Caco-2 (cell line): ENCODE measurements around the gene CXCL16. TPM values are rescaled to one million over a fixed set of nuclear protein-coding genes. Genes with fewer than 3 reads are reported as not detected.

ENCODE experiments used
- BruUV-seq: library from RNA; stranded (reverse); fragments of 400-500 nt; replicated peaks from 2 replicates; lab custom pipeline; 2021; lab: Mats Ljungman, UMichigan
- CTCF ChIA-PET: fragments of 300-600 bp; sonication (Branson Sonifier 250); formaldehyde crosslinking; loops from one replicate; lab custom pipeline; 2022; ENCODE audit warnings: antibody characterized with exemption; lab: Charles Lee
- POLR2A ChIA-PET: fragments of 300-600 bp; sonication (Branson Sonifier 250); formaldehyde crosslinking; loops from one replicate; lab custom pipeline; 2022; ENCODE audit warnings: antibody characterized with exemption; lab: Charles Lee
- DNase-seq, 2 experiments: peaks; one replicate each; pipeline versions ENCODE4 v3.0.0 to v3.0.0-alpha.2; 2020 to 2022
- H3K27me3 ChIP-seq: replicated peaks from 2 replicates; pipeline ENCODE4 v1.6.0; 2011; ENCODE audit warnings: low read length; ENCODE audit not compliant: control insufficient read depth, insufficient read depth
- H3K36me3 ChIP-seq: 2 replicates; pipeline ENCODE4 v1.5.1; 2011; ENCODE audit warnings: low read length; ENCODE audit not compliant: control insufficient read depth, insufficient read depth
- H3K4me1 ChIP-seq: fragments of 250-450 bp; sonication (Bioruptor Pico); 2 replicates; pipeline ENCODE4 v1.5.1; 2020; ENCODE audit warnings: mild to moderate bottlenecking
- H3K4me3 ChIP-seq: 2 replicates; pipeline ENCODE4 v1.5.1; 2011; ENCODE audit warnings: low read depth, mild to moderate bottlenecking, control low read depth, low read length
- H3K9me3 ChIP-seq: fragments of 250-450 bp; sonication (Bioruptor Pico); 2 replicates; pipeline ENCODE4 v1.5.1; 2020; ENCODE audit warnings: mild to moderate bottlenecking, moderate library complexity
- H3K27ac Mint-ChIP-seq: one replicate; pipeline ENCODE4 v1.8.0; 2022; ENCODE audit warnings: mixed read lengths; ENCODE audit not compliant: unreplicated experiment
- H3K27me3 Mint-ChIP-seq: one replicate; pipeline ENCODE4 v1.8.0; 2022; ENCODE audit warnings: mixed read lengths; ENCODE audit not compliant: insufficient read depth, unreplicated experiment
- H3K36me3 Mint-ChIP-seq: one replicate; pipeline ENCODE4 v1.8.0; 2022; ENCODE audit warnings: mild to moderate bottlenecking, mixed read lengths; ENCODE audit not compliant: insufficient read depth, unreplicated experiment
- H3K4me1 Mint-ChIP-seq: one replicate; pipeline ENCODE4 v1.8.0; 2022; ENCODE audit warnings: low read depth, mixed read lengths; ENCODE audit not compliant: unreplicated experiment
- H3K4me3 Mint-ChIP-seq: one replicate; pipeline ENCODE4 v1.8.0; 2022; ENCODE audit warnings: mild to moderate bottlenecking, moderate library complexity, mixed read lengths; ENCODE audit not compliant: unreplicated experiment
- H3K9me3 Mint-ChIP-seq: one replicate; pipeline ENCODE4 v1.8.0; 2022; ENCODE audit warnings: mixed read lengths; ENCODE audit not compliant: unreplicated experiment
- intact Hi-C: fragments of 100-400 bp; cut with micrococcal nuclease; formaldehyde crosslinking; loops from one replicate; pipeline ENCODE4 v1.10.0; 2022; ENCODE audit not compliant: unreplicated experiment
- total RNA-seq: library from RNA; stranded (reverse); gene quantifications from 2 replicates; pipeline ENCODE4 v1.2.3, GENCODE V29; 2022
- TF ChIP-seq, protein P1 (sequence below), 2 experiments: fragments of 200-600 bp in 1 of 2; IDR thresholded peaks; 1 replicate in 1 of 2; 2 replicates in 1 of 2; pipeline versions ENCODE4 v1.5.1 to v1.8.0; 2011 to 2022; ENCODE audit warnings: antibody characterized with exemption in 1 of 2, control low read depth in 1 of 2, inconsistent platforms in 1 of 2, low read depth in 1 of 2, low read length in 1 of 2, mild to moderate bottlenecking in 1 of 2, moderate library complexity in 1 of 2; ENCODE audit not compliant: insufficient read depth in 1 of 2, severe bottlenecking in 1 of 2, unreplicated experiment in 1 of 2

CXCL16 gene
- total RNA-seq, 1 experiment from 2014 or later = 55.3 TPM

DNA sequence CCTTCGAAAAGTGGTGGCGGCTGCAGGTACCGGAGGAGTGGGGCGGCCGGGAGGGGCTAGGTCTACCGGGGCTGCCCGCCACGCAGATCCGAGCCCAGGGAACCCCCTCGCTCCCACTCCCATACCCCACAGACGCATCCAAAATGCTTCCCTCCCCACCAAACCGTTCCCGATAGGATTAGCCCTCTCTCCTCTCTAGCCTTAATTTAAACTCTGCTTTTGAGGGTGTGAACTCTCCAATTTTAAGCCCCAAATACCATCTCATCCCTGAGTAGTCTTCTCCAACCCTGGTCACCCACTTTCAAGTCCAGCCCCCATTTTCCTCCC, 260 bp upstream of the CXCL16 start:
- H3K4me3 Mint-ChIP-seq = peak overlapping the region; percentile 80
- H3K27ac Mint-ChIP-seq = peak overlapping the region; percentile 60
- H3K36me3 Mint-ChIP-seq = peaks cover 14% of the 10 kb centered on the region
- intact Hi-C loops = no loop called here
- ChIA-PET POLR2A (no interaction called here), CTCF (no interaction called here)
- H3K9me3 Mint-ChIP-seq = no peaks in the 10 kb centered on the region
- Histone ChIP-seq H3K36me3 (no peaks in the 10 kb centered on the region), H3K4me3 (peak overlapping the region; percentile 71), H3K4me1 (no peaks in the 10 kb centered on the region), H3K9me3 (no peaks in the 10 kb centered on the region), H3K27me3 (no peaks in the 10 kb centered on the region)
- peaks cover 8% of the 10 kb centered on the region for H3K4me1 Mint-ChIP-seq
- no TSS peak for BruUV-seq
- DNase-seq = no peak
- TF ChIP-seq, protein P1, sequence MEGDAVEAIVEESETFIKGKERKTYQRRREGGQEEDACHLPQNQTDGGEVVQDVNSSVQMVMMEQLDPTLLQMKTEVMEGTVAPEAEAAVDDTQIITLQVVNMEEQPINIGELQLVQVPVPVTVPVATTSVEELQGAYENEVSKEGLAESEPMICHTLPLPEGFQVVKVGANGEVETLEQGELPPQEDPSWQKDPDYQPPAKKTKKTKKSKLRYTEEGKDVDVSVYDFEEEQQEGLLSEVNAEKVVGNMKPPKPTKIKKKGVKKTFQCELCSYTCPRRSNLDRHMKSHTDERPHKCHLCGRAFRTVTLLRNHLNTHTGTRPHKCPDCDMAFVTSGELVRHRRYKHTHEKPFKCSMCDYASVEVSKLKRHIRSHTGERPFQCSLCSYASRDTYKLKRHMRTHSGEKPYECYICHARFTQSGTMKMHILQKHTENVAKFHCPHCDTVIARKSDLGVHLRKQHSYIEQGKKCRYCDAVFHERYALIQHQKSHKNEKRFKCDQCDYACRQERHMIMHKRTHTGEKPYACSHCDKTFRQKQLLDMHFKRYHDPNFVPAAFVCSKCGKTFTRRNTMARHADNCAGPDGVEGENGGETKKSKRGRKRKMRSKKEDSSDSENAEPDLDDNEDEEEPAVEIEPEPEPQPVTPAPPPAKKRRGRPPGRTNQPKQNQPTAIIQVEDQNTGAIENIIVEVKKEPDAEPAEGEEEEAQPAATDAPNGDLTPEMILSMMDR (IDR thresholded peaks at IDR 0.05; ENCODE audit: insufficient read depth in 1 of 2, low read depth in 1 of 2, low read length in 1 of 2, severe bottlenecking in 1 of 2, unreplicated experiment in 1 of 2) = no peak
- H3K27me3 Mint-ChIP-seq = no peaks in the 10 kb centered on the region

DNA sequence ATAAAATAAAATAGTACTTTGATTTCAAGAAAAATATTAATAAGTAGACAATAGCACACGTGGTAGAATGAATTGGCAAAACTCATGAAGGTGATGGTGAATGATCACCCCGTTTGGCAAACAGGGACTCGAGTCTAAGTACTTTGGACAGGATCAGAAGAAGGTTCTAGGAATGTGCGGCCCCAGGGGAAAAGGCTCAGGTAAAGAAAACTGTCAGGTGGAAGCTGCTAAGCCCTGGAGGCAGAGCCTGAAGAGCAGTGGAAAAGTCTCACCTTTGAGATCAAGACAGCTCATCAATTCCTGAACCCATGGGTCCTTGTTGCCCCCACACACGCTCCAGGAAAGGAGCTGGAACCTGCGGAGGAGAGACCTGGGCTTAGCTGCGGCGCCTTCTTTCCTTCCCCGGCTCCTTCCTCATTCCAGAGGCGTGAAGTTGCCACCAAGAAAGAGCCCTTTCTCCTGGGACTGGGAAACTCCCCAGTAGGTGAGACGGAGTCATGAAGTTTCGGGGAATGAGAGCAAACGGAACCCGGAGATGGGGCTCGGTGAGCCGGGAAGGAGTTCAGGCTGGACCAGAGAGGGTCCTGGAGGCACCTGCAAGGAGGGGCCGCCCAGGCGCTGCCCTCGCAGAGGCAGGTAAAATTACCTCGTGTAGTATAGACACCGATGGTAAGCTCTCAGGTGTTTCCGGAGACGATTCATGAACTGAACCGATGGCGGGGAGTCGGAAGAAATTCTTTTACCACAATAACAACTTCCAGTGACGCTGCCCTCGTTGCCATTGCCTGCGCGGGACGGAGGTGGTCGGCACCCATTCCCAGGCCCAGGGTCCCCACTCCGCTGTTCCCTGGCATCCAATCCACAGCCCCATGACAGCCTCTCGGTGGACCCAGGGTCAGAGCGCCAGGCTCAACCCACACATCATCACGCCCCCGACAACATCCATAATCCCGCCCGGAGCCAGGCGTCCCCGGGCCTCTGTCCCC, 1.3 kb downstream of the CXCL16 start:
- DNase-seq = peak; percentile 38 to 54
- no peaks in the 10 kb centered on the region for H3K9me3 Mint-ChIP-seq
- Histone ChIP-seq H3K4me3 (peak overlapping the region; percentile 71), H3K36me3 (no peaks in the 10 kb centered on the region), H3K27me3 (no peaks in the 10 kb centered on the region), H3K4me1 (no peaks in the 10 kb centered on the region), H3K9me3 (no peaks in the 10 kb centered on the region)
- peaks cover 8% of the 10 kb centered on the region for H3K4me1 Mint-ChIP-seq
- BruUV-seq = TSS peak; percentile 28
- intact Hi-C loops = no loop called here
- TF ChIP-seq, protein P1 (IDR thresholded peaks at IDR 0.05; ENCODE audit: insufficient read depth in 1 of 2, low read depth in 1 of 2, low read length in 1 of 2, severe bottlenecking in 1 of 2, unreplicated experiment in 1 of 2) = no peak
- H3K27ac Mint-ChIP-seq = peak overlapping the region; percentile 90
- H3K36me3 Mint-ChIP-seq = peaks cover 14% of the 10 kb centered on the region
- CTCF ChIA-PET = interaction anchor here (1.0 to 1.4 kb wide), 2 partner anchors 28 to 51 kb away, joined by 3 to 13 read pairs; partner anchors contain the start of gene GLTPD2
- H3K27me3 Mint-ChIP-seq = no peaks in the 10 kb centered on the region
- POLR2A ChIA-PET = interaction anchor here (0.5 to 1.4 kb wide), 3 partner anchors 28 to 52 kb away, joined by 3 to 4 read pairs (median 4); partner anchors contain the start of gene ARRB2
- H3K4me3 Mint-ChIP-seq = peak overlapping the region; percentile 93

DNA sequence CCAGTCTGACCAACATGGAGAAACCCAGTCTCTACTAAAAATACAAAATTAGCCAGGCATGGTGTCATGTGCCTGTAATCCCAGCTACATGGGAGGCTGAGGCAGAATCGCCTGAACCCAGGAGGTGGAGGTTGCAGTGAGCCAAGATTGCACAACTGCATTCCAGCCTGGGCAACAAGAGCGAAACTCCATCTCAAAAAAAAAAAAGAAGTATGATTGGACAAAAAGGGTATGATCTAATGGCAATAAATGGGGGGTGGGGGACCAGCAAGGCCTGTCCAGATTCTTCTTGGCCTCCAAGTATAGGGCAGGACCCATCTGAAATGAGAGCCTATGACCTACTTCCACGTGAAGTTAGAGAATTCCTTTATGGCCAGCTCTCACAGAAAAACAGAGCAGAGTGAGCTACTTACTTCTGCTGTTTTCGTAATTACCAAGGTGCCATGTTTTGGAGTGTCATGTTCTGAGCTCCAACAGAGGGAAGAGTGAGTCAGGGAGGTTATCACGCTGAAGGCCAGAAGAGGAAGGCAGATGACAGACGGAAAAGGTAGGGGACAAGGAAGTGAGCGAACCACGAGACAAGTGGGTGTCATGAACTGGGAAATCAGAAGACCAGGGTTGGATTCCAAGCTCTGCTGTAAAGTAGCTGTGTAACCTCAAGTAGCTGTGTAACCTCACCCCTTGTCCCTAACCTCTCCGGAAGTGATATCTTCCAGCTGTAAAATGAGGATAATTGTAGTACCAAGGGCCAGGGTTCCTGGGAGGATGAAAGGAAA, 3.7 kb downstream of the CXCL16 start:
- intact Hi-C loops = no loop called here
- no peaks in the 10 kb centered on the region for H3K9me3 ChIP-seq
- no TSS peak for BruUV-seq
- no peaks in the 10 kb centered on the region for H3K36me3 ChIP-seq
- Mint-ChIP-seq H3K27me3 (no peaks in the 10 kb centered on the region), H3K27ac (no peak overlapping the region), H3K36me3 (peaks cover 20% of the 10 kb centered on the region), H3K4me3 (no peak overlapping the region), H3K4me1 (peaks cover 8% of the 10 kb centered on the region), H3K9me3 (no peaks in the 10 kb centered on the region)
- no peaks in the 10 kb centered on the region for H3K27me3 ChIP-seq
- ChIA-PET CTCF (no interaction called here), POLR2A (interaction anchor here (0.5 to 1.1 kb wide), 2 partner anchors 42 to 44 kb away, joined by 3 read pairs; no protein-coding TSS in a partner anchor)
- TF ChIP-seq, protein P1 (IDR thresholded peaks at IDR 0.05; ENCODE audit: insufficient read depth in 1 of 2, low read depth in 1 of 2, low read length in 1 of 2, severe bottlenecking in 1 of 2, unreplicated experiment in 1 of 2) = no peak
- no peak overlapping the region for H3K4me3 ChIP-seq
- DNase-seq = no peak
- no peaks in the 10 kb centered on the region for H3K4me1 ChIP-seq
